ENCODE measurements around the gene BBC3. TPM values are rescaled to one million over a fixed set of nuclear protein-coding genes. Genes with fewer than 3 reads are reported as not detected.
A peak's percentile ranks its signal among the peaks of the same experiment; 100 is the strongest.
"Not testable (repeated sequence)": the region's sequence is repeated elsewhere in the genome, so short reads cannot be mapped to it uniquely, and the experiment has no call there.

Gene BBC3
- total RNA-seq, 4 donors from 2014 or later, result 0.48 to 3.2 (median 2.6) TPM

DNA sequence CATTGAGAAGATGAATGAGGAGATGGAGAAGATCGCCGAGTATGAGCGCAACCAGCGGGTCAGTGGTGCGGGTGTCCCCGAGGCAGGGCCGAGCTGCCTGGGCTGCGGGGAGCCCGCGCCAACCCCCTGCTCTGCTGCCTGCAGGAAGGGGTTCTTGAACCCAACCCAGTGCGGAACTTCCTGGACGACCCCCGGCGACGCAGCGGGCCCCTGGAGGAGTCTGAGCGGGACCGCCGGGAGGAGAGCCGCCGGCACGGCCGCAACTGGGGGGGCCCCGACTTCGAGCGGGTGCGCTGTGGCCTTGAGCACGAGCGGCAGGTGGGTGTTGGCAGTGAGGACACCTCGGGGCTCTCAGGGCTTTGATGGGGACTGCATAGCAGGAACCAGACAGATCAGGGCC lies 33.6 kb upstream of the BBC3 start:
- H3K36me3 ChIP-seq, result peaks cover 22 to 98% (median 53%) of the 10 kb centered on the region in 3 donors
- intact Hi-C loops (cut with DNase I), result no loop called here
- no peak for DNase-seq
- no peak for TF ChIP-seq POLR2A (IDR thresholded peaks at IDR 0.05)
- TF ChIP-seq CTCF (IDR thresholded peaks at IDR 0.05), result no peak
- no peak overlapping the region for H3K27ac ChIP-seq
- no peaks in the 10 kb centered on the region for H3K27me3 ChIP-seq
- peaks cover 0 to 19% (median 0%) of the 10 kb centered on the region in 3 donors for H3K4me1 ChIP-seq
- no peak overlapping the region for H3K4me3 ChIP-seq
- 94 to 97% methylated on average over 9 to 12 of the region's 30 CpGs for WGBS, 2 donors
- H3K9me3 ChIP-seq, result no peaks in the 10 kb centered on the region

- H3K27me3 ChIP-seq; H3K9me3 ChIP-seq; H3K4me3 ChIP-seq; DNase-seq; H3K27ac ChIP-seq; intact Hi-C loops (cut with DNase I): not testable (repeated sequence)
- 79 to 89% methylated on average over 11 to 13 of the region's 14 CpGs for WGBS, 2 donors
- H3K36me3 ChIP-seq, result peaks cover 22 to 91% (median 49%) of the 10 kb centered on the region in 3 donors
- H3K4me1 ChIP-seq, result peaks cover 9 to 36% (median 13%) of the 10 kb centered on the region in 3 donors
Observed at GRCh38 chr19:47261946-47262793, 31.2 kb upstream of the BBC3 start.

- intact Hi-C loops (cut with DNase I), result no loop called here
- DNase-seq, result no peak
- Histone ChIP-seq H3K36me3 (peaks cover 22 to 74% (median 40%) of the 10 kb centered on the region in 3 donors), H3K4me3 (no peak overlapping the region), H3K27me3 (no peaks in the 10 kb centered on the region), H3K9me3 (no peaks in the 10 kb centered on the region), H3K27ac (no peak overlapping the region), H3K4me1 (peaks cover 13 to 40% (median 14%) of the 10 kb centered on the region in 3 donors)
- WGBS, 2 donors, result 92 to 100% methylated on average over 2 of the region's 17 CpGs
- TF ChIP-seq POLR2A (IDR thresholded peaks at IDR 0.05), result no peak
- no peak for TF ChIP-seq CTCF (IDR thresholded peaks at IDR 0.05)
Observed at GRCh38 chr19:47260476-47260875, 29.5 kb upstream of the BBC3 start.

DNA sequence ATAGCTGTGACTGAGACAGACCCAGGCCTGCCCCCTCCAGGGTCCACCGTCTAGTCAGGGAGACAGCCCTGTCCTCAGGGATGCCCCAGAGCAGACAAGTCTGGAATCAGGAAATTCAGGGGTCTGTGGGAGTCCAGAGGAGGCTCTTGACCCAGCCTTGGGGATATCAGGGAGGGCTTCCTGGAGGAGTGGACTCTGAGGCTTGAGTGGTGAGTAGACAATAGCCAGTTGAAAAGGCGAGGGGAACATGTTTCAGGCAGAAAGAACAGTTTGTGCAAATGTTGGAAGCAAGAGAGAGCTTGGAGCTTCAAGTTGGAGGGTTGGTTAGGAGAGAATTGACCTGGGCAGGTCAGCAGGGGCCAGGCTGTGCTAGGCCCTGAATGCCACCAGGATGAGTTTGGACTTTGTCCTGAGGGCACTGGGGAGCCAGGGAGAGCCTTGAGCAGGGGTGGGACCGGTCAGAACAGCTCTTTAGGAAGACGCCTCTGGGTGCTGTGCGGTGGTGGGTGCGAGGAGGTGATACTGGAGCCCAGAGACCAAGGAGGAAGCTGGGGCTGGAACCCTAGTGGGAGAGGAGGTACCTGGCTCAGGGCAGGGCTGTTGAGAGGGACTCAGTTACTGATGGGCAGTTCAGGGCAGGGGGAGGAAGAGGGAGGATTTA lies 28.0 kb upstream of the BBC3 start:
- Histone ChIP-seq H3K4me3 (peak overlapping the region in 1 of 4 donors; percentile 63), H3K36me3 (peaks cover 9 to 60% (median 28%) of the 10 kb centered on the region in 3 donors), H3K27me3 (no peaks in the 10 kb centered on the region), H3K4me1 (peaks cover 13 to 51% (median 16%) of the 10 kb centered on the region in 3 donors), H3K27ac (peak overlapping the region in 2 of 4 donors; percentile 96 to 97), H3K9me3 (no peaks in the 10 kb centered on the region)
- WGBS, 2 donors, result 92% methylated on average over 6 of the region's 6 CpGs
- intact Hi-C loops (cut with DNase I), result no loop called here
- TF ChIP-seq CTCF (IDR thresholded peaks at IDR 0.05), result no peak
- TF ChIP-seq POLR2A (IDR thresholded peaks at IDR 0.05), result no peak
- DNase-seq, result no peak

DNA sequence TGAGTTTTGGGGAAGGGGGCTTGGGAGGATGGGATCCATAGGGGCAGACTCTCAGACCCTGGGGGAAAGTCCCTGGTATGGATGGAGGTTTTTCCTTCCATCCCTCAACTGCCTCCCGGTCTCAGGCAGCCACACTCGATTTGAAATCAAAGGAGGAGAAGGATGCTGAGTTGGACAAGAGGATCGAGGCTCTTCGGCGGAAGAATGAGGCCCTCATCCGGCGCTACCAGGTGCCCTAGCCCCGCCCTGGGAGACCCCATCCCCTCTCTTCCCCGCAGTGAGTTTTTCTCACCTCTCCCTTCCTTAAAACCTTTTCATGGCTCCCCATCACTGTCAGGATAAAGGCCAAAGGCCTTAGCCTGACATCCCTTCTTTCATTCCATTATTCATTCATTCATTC lies 27.4 kb upstream of the BBC3 start:
- Histone ChIP-seq H3K36me3 (peaks cover 9 to 54% (median 28%) of the 10 kb centered on the region in 3 donors), H3K27ac (peak overlapping the region in 2 of 4 donors; percentile 96 to 97), H3K4me3 (peak overlapping the region in 2 of 4 donors; percentile 63 to 76), H3K9me3 (no peaks in the 10 kb centered on the region), H3K4me1 (peaks cover 17 to 57% (median 20%) of the 10 kb centered on the region in 3 donors), H3K27me3 (no peaks in the 10 kb centered on the region)
- intact Hi-C loops (cut with DNase I), result no loop called here
- DNase-seq, result no peak
- 90 to 91% methylated on average over 9 of the region's 9 CpGs for WGBS, 2 donors
- TF ChIP-seq CTCF (IDR thresholded peaks at IDR 0.05) (no peak), POLR2A (IDR thresholded peaks at IDR 0.05) (no peak)
